H1 (cell line): ENCODE results near the gene TMEM174. TPM values are rescaled to one million over a fixed set of nuclear protein-coding genes. Genes with fewer than 3 reads are reported as not detected.

Experiments used
- CHD7 ChIP-seq: fragments of 300-600 bp; sonication (generic); IDR thresholded peaks from 2 replicates; pipeline ENCODE4 v1.7.1; 2012; ENCODE audit warnings: low read length, moderate library complexity, mild to moderate bottlenecking, inconsistent platforms; ENCODE audit not compliant: insufficient replicate concordance
- MAFK ChIP-seq: IDR thresholded peaks from 2 replicates; pipeline ENCODE4 v1.6.1; 2012; ENCODE audit warnings: low read depth, mild to moderate bottlenecking, improper control_type of control experiment, low read length
- RBBP5 ChIP-seq: IDR thresholded peaks from 2 replicates; pipeline ENCODE4 v1.7.1; 2012; ENCODE audit warnings: low read depth, mild to moderate bottlenecking, inconsistent platforms, low read length, moderate library complexity, borderline replicate concordance
- polyA plus RNA-seq, 7 experiments: library from polyadenylated mRNA; depleted of rRNA in 3 of 7; stranded (reverse) in 5 of 7; unstranded in 2 of 7; fragments of >200 nt in 5 of 7; fragments of 200-250 nt in 2 of 7; gene quantifications; 1 replicate in 5 of 7; 2 replicates in 1 of 7; 4 replicates in 1 of 7; pipeline versions ENCODE4 v1.2.1 to v1.2.3, GENCODE V29; 2011 to 2013; ENCODE audit warnings: missing spikeins in 2 of 7, mixed read lengths in 2 of 7
- total RNA-seq: library from RNA; stranded (reverse); fragmentation: NEBNext Ultra II Directional; extraction: Animal tissue kit (Norgen Biotek cat#: 25700); gene quantifications from 2 replicates; pipeline ENCODE4 v1.2.1, GENCODE V29; 2021

The TMEM174 gene
- total and polyA plus RNA-seq, 2 of the 8 experiments (the other 6 are each of a cell fraction or from before 2014, with no cell fraction given), result not detected

GRCh38 chr5:73179730-73180129, 6.7 kb downstream of the TMEM174 start (continued):
- no peak for TF ChIP-seq CHD7
- TF ChIP-seq MAFK, result no peak
- no peak for TF ChIP-seq RBBP5
